ENCODE measurements around the gene AJUBA. TPM values are rescaled to one million over a fixed set of nuclear protein-coding genes. Genes with fewer than 3 reads are reported as not detected.

The AJUBA gene
- total RNA-seq, 1 donor from 2014 or later = 87.2 TPM

DNA sequence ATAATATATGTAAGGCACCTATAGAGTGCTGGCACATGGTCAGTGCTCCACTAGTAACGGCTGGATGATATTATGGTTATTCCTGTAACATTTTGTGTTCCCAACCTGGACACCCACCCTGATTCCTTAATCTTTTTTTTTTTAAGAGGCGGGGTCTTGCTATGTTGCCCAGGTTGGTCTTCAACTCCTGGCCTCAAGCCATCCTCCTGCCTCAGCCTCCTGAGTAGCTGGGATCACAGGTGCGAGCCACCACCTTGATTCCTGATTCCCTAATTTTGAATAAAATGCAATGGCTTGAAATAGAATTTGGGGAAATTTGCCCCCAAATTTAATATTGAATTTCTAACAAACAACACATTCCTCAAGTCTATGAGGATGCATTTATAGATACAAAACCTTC is 20.2 kb upstream of the AJUBA start:
- no peak overlapping the region for H3K4me3 ChIP-seq (ENCODE audit: low read depth, low read length)
- no peaks in the 10 kb centered on the region for H3K27me3 ChIP-seq (ENCODE audit: control insufficient read depth, insufficient read depth, low read length)
- TF ChIP-seq, protein P1, sequence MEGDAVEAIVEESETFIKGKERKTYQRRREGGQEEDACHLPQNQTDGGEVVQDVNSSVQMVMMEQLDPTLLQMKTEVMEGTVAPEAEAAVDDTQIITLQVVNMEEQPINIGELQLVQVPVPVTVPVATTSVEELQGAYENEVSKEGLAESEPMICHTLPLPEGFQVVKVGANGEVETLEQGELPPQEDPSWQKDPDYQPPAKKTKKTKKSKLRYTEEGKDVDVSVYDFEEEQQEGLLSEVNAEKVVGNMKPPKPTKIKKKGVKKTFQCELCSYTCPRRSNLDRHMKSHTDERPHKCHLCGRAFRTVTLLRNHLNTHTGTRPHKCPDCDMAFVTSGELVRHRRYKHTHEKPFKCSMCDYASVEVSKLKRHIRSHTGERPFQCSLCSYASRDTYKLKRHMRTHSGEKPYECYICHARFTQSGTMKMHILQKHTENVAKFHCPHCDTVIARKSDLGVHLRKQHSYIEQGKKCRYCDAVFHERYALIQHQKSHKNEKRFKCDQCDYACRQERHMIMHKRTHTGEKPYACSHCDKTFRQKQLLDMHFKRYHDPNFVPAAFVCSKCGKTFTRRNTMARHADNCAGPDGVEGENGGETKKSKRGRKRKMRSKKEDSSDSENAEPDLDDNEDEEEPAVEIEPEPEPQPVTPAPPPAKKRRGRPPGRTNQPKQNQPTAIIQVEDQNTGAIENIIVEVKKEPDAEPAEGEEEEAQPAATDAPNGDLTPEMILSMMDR (IDR thresholded peaks at IDR 0.05; ENCODE audit: insufficient read depth, low read length, poor library complexity, severe bottlenecking) = no peak
- no peak for DNase-seq (ENCODE audit: low read depth)
- no peaks in the 10 kb centered on the region for H3K36me3 ChIP-seq (ENCODE audit: control insufficient read depth, insufficient read depth, low read length)

- TF ChIP-seq, protein P1 (IDR thresholded peaks at IDR 0.05; ENCODE audit: insufficient read depth, low read length, poor library complexity, severe bottlenecking) = no peak
Observed at GRCh38 chr14:23000860-23001259, 18.5 kb upstream of the AJUBA start.

GRCh38 chr14:22998329-22999012 is 16.1 kb upstream of the AJUBA start:
- no peak for DNase-seq (ENCODE audit: low read depth)
- TF ChIP-seq, protein P1 (IDR thresholded peaks at IDR 0.05; ENCODE audit: insufficient read depth, low read length, poor library complexity, severe bottlenecking) = no peak
- no peaks in the 10 kb centered on the region for H3K27me3 ChIP-seq (ENCODE audit: control insufficient read depth, insufficient read depth, low read length)
- H3K4me3 ChIP-seq (ENCODE audit: low read depth, low read length) = no peak overlapping the region
- H3K36me3 ChIP-seq (ENCODE audit: control insufficient read depth, insufficient read depth, low read length) = no peaks in the 10 kb centered on the region

More at GRCh38 chr14:23000860-23001259, 18.5 kb upstream of the AJUBA start:
- Histone ChIP-seq H3K27me3 (ENCODE audit: control insufficient read depth, insufficient read depth, low read length) (no peaks in the 10 kb centered on the region), H3K4me3 (ENCODE audit: low read depth, low read length) (no peak overlapping the region), H3K36me3 (ENCODE audit: control insufficient read depth, insufficient read depth, low read length) (no peaks in the 10 kb centered on the region)
- no peak for DNase-seq (ENCODE audit: low read depth)

DNA sequence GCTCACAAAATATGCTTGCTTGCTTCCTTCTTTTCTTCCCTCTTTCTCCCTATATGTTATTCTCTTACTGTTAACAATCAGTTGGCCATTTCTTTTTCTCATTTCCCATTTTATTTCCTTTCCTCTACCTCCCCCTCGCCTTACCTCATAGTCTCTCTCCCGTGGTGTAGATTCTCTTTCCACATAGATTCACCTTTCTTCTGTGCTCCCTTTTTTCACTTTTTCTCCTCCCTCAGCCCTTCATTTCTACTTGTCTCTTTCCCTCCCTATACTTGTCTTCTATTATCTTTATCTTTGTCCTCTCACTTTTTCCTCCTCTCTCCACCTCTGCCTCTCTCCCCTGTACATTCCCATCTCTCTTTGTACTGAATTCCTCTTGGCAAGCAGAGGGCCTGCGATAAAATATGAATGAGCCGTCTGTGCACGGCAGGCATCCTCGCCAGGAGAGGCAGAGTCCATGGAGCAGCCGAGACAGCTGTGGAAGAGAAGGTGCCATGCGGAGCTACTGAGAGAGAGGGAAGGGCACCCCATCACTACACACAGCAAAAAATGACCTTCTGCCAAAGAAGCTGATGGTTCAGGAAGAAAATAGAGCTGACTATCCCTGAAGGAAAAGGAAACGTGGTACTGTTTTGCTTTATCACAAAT is 15.4 kb upstream of the AJUBA start:
- no peaks in the 10 kb centered on the region for H3K27me3 ChIP-seq (ENCODE audit: control insufficient read depth, insufficient read depth, low read length)
- H3K36me3 ChIP-seq (ENCODE audit: control insufficient read depth, insufficient read depth, low read length) = no peaks in the 10 kb centered on the region
- no peak overlapping the region for H3K4me3 ChIP-seq (ENCODE audit: low read depth, low read length)
- DNase-seq (ENCODE audit: low read depth) = no peak
- TF ChIP-seq, protein P1 (IDR thresholded peaks at IDR 0.05; ENCODE audit: insufficient read depth, low read length, poor library complexity, severe bottlenecking) = no peak

DNA sequence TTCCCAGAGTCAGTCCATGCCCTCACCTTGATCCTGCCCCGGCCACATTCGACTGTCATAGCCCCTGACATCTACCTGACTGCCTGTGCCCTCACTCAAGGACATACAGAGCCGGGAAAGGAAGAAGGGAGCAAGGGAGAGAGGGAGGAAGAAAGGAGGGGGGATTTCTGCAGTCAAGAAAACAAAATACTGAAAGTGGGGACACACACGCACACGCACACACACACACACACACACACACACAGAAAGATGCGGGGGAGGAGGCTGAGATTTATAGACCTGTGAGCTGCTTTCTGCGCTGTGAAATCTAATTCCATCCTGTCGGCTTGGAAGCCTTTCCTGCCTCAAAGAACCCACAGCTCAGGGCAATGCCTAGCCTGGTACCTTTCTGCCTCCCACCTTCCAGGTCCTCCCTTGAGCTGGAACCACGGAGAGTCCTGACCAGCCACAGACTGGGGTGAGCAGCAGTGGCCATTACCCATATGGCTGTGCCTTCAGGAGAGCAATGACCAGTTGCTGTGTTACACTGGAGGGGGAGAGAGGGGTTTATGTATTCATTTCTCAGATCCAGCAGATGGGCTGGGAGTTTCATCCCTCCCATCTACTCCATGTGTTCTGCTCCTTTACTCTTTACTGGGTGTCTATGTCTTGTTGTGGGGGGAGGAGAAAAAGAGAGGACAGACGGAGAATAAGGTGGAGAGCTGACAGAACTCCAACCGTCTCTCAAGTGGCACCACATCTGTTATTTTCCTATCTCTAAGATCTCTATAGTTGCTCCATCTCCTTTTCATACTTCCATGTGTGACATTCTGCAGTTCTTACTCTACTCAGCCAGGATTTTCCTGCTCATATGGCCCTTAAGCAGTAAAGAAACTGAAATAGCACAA is 14.7 kb upstream of the AJUBA start:
- TF ChIP-seq, protein P1 (IDR thresholded peaks at IDR 0.05; ENCODE audit: insufficient read depth, low read length, poor library complexity, severe bottlenecking) = no peak
- Histone ChIP-seq H3K27me3 (ENCODE audit: control insufficient read depth, insufficient read depth, low read length) (no peaks in the 10 kb centered on the region), H3K4me3 (ENCODE audit: low read depth, low read length) (no peak overlapping the region), H3K36me3 (ENCODE audit: control insufficient read depth, insufficient read depth, low read length) (no peaks in the 10 kb centered on the region)
- DNase-seq (ENCODE audit: low read depth) = no peak
